K562 (cell line): ENCODE results near the gene SF3B4. TPM values are rescaled to one million over a fixed set of nuclear protein-coding genes. Genes with fewer than 3 reads are reported as not detected.
A peak's percentile ranks its signal among the peaks of the same experiment; 100 is the strongest.

Experiments used
- AFF4 ChIP-seq: sonication (generic); formaldehyde crosslinking; IDR thresholded peaks from 2 replicates; pipeline ENCODE4 v1.8.0; 2023; ENCODE audit warnings: mild to moderate bottlenecking, missing genetic modification reagents
- BRD4 ChIP-seq: fragments of 200-600 bp; sonication (generic); IDR thresholded peaks from 2 replicates; pipeline ENCODE4 v1.6.1; 2017; ENCODE audit warnings: inconsistent platforms
- ESRRA ChIP-seq: fragments of 450-650 bp; IDR thresholded peaks from 2 replicates; pipeline ENCODE4 v1.6.1; 2014; ENCODE audit warnings: low read depth, mild to moderate bottlenecking, moderate library complexity, borderline replicate concordance
- FOXP1 ChIP-seq: sonication (generic); formaldehyde crosslinking; IDR thresholded peaks from 2 replicates; pipeline ENCODE4 v1.8.0; 2022; ENCODE audit warnings: mild to moderate bottlenecking, missing genetic modification reagents
- HDAC1 ChIP-seq, 2 experiments: fragments of 450-650 bp; IDR thresholded peaks; 2 replicates each; pipeline ENCODE4 v1.6.1; 2016 to 2017; ENCODE audit warnings: inconsistent platforms in 1 of 2, mild to moderate bottlenecking in 1 of 2, moderate library complexity in 1 of 2
- KAT7 ChIP-seq: sonication (generic); formaldehyde crosslinking; IDR thresholded peaks from 2 replicates; pipeline ENCODE4 v1.8.0; 2022; ENCODE audit warnings: missing genetic modification reagents, mild to moderate bottlenecking, borderline replicate concordance
- MAX ChIP-seq: sonication (generic); formaldehyde crosslinking; IDR thresholded peaks from 2 replicates; pipeline ENCODE4 v1.9.0; 2022; ENCODE audit warnings: mild to moderate bottlenecking, missing genetic modification reagents
- NBN ChIP-seq: fragments of 450-650 bp; IDR thresholded peaks from 2 replicates; pipeline ENCODE4 v1.6.1; 2016; ENCODE audit warnings: low read depth, mild to moderate bottlenecking
- PHF8 ChIP-seq: fragments of 200-600 bp; sonication (generic); IDR thresholded peaks from 2 replicates; pipeline ENCODE4 v1.6.1; 2012; ENCODE audit warnings: mixed run types, mild to moderate bottlenecking, inconsistent platforms, low read length, moderate library complexity, borderline replicate concordance
- POLR2G ChIP-seq: fragments of 200-400 bp; formaldehyde crosslinking; IDR thresholded peaks from 2 replicates; pipeline ENCODE4 v1.6.1; 2017; ENCODE audit warnings: low read depth, mild to moderate bottlenecking, antibody characterized with exemption, low read length, moderate library complexity
- SAFB ChIP-seq: fragments of 200-400 bp; formaldehyde crosslinking; IDR thresholded peaks from 2 replicates; pipeline ENCODE4 v1.6.1; 2017; ENCODE audit warnings: low read depth, low read length, borderline replicate concordance
- SIN3B ChIP-seq: fragments of 450-650 bp; IDR thresholded peaks from 2 replicates; pipeline ENCODE4 v1.6.1; 2017; ENCODE audit warnings: low read depth, mild to moderate bottlenecking, moderate library complexity
- SRSF1 ChIP-seq: fragments of 200-400 bp; formaldehyde crosslinking; IDR thresholded peaks from 2 replicates; pipeline ENCODE4 v1.6.1; 2017; ENCODE audit warnings: mild to moderate bottlenecking, low read depth, low read length, moderate library complexity
- TFAP4 ChIP-seq: sonication (generic); formaldehyde crosslinking; IDR thresholded peaks from 2 replicates; pipeline ENCODE4 v1.8.0; 2022; ENCODE audit warnings: missing genetic modification reagents, mild to moderate bottlenecking, moderate library complexity, borderline replicate concordance
- THRAP3 ChIP-seq: fragments of 450-650 bp; IDR thresholded peaks from 2 replicates; pipeline ENCODE4 v1.6.1; 2016; ENCODE audit warnings: mild to moderate bottlenecking, inconsistent platforms, borderline replicate concordance
- polyA plus RNA-seq, 8 experiments: library from polyadenylated mRNA; depleted of rRNA in 4 of 8; stranded (reverse) in 5 of 8; unstranded in 3 of 8; fragments of >200 nt; fragmentation: Nextera tagmentation in 2 of 8; fragmentation: Illumina TruSeq in 1 of 8; extraction: Ambion mirVana in 2 of 8; extraction: Trizol in 1 of 8; gene quantifications; 2 replicates each; pipeline versions ENCODE4 v1.2.1 to v1.2.3, GENCODE V29; 2011 to 2014; ENCODE audit warnings: inconsistent platforms in 1 of 8, missing spikeins in 1 of 8
- total RNA-seq, 7 experiments: library from RNA; depleted of rRNA in 6 of 7; stranded (reverse); fragments of >200 nt in 6 of 7; fragmentation: Illumina TruSeq in 2 of 7; extraction: Trizol in 2 of 7; gene quantifications; 2 replicates each; pipeline versions ENCODE4 v1.2.1 to v1.2.3, GENCODE V29; 2011 to 2021; ENCODE audit warnings: low replicate concordance in 1 of 7
- TF ChIP-seq, protein P1 (sequence below): sonication (generic); formaldehyde crosslinking; IDR thresholded peaks from 2 replicates; pipeline ENCODE4 v1.8.0; 2022; ENCODE audit warnings: mild to moderate bottlenecking, missing genetic modification reagents

SF3B4 gene
- total and polyA plus RNA-seq, 9 of the 15 experiments (the other 6 are each of a cell fraction or from before 2014, with no cell fraction given), result 3.0 to 88.0 (median 26.1) TPM

DNA sequence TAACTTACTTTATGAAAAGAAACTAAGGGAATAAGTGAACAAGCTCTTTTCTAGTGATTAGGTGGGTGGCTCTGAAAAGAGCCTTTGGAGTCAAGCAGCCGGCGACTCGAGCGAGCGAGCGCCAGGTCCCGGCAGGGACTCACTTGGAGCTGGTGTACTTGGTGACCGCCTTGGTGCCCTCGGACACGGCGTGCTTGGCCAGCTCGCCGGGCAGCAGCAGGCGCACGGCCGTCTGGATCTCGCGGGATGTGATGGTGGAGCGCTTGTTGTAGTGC, 41.5 kb downstream of the SF3B4 start (continued):
- TF ChIP-seq, protein P1, sequence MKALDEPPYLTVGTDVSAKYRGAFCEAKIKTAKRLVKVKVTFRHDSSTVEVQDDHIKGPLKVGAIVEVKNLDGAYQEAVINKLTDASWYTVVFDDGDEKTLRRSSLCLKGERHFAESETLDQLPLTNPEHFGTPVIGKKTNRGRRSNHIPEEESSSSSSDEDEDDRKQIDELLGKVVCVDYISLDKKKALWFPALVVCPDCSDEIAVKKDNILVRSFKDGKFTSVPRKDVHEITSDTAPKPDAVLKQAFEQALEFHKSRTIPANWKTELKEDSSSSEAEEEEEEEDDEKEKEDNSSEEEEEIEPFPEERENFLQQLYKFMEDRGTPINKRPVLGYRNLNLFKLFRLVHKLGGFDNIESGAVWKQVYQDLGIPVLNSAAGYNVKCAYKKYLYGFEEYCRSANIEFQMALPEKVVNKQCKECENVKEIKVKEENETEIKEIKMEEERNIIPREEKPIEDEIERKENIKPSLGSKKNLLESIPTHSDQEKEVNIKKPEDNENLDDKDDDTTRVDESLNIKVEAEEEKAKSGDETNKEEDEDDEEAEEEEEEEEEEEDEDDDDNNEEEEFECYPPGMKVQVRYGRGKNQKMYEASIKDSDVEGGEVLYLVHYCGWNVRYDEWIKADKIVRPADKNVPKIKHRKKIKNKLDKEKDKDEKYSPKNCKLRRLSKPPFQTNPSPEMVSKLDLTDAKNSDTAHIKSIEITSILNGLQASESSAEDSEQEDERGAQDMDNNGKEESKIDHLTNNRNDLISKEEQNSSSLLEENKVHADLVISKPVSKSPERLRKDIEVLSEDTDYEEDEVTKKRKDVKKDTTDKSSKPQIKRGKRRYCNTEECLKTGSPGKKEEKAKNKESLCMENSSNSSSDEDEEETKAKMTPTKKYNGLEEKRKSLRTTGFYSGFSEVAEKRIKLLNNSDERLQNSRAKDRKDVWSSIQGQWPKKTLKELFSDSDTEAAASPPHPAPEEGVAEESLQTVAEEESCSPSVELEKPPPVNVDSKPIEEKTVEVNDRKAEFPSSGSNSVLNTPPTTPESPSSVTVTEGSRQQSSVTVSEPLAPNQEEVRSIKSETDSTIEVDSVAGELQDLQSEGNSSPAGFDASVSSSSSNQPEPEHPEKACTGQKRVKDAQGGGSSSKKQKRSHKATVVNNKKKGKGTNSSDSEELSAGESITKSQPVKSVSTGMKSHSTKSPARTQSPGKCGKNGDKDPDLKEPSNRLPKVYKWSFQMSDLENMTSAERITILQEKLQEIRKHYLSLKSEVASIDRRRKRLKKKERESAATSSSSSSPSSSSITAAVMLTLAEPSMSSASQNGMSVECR (CRISPR knock-in tag), result peak; percentile 41; the same call in 1 of the 2 replicates
- TF ChIP-seq FOXP1 (CRISPR knock-in tag) (peak; percentile 75; the same call in 1 of the 2 replicates), PHF8 (0 out of 2 replicates have a peak, but pooled peaks have one; percentile 16), BRD4 (peak; percentile 80; the same call in 1 of the 2 replicates), TFAP4 (0 out of 2 replicates have a peak, but pooled peaks have one; percentile 9), HDAC1 (IDR thresholded peaks at IDR 0.05) (0 out of 4 replicates have a peak, but pooled peaks of 1 of the 2 experiments have one; percentile 49), NBN (0 out of 2 replicates have a peak, but pooled peaks have one; percentile 8), SAFB (peak; percentile 60; the same call in 1 of the 2 replicates), AFF4 (CRISPR knock-in tag) (peak; percentile 97; the same call in 1 of the 2 replicates), SRSF1 (0 out of 2 replicates have a peak, but pooled peaks have one; percentile 69), SIN3B (peak; percentile 33; the same call in 1 of the 2 replicates), MAX (peak; percentile 61), KAT7 (CRISPR knock-in tag) (0 out of 2 replicates have a peak, but pooled peaks have one; percentile 1), POLR2G (peak; percentile 84), THRAP3 (peak; percentile 96; the same call in 1 of the 2 replicates), ESRRA (0 out of 2 replicates have a peak, but pooled peaks have one; percentile 23)
